Upper lobe of left lung (tissue), 6 donors: ENCODE measurements around the gene ACSL1. TPM values are rescaled to one million over a fixed set of nuclear protein-coding genes. Genes with fewer than 3 reads are reported as not detected.
A peak's percentile ranks its signal among the peaks of the same experiment; 100 is the strongest.
"Not testable (repeated sequence)": the region's sequence is repeated elsewhere in the genome, so short reads cannot be mapped to it uniquely, and the experiment has no call there.

Source experiments
- ATAC-seq, 2 donors: fragments of 200-7000 bp; cut with Tn5 transposase; one replicate each; pipeline ENCODE4 v1.9.1; 2022; ENCODE audit warnings: mild to moderate bottlenecking in 2 of 2, moderate library complexity in 2 of 2; ENCODE audit not compliant: low FRiP score in 2 of 2
- DNase-seq, 2 donors: peaks; one replicate each; pipeline ENCODE4 v3.0.0-alpha.2; 2019 to 2020
- H3K27ac ChIP-seq, 4 donors: fragments of 200-600 bp; sonication (generic); one replicate each; pipeline ENCODE4 v1.5.1; 2016 to 2019
- H3K27me3 ChIP-seq, 4 donors: fragments of 200-600 bp; sonication (generic); one replicate each; pipeline ENCODE4 v1.5.1; 2017 to 2019
- H3K36me3 ChIP-seq, 4 donors: fragments of 200-600 bp; sonication (generic); one replicate each; pipeline ENCODE4 v1.5.1; 2016 to 2019
- H3K4me1 ChIP-seq, 4 donors: fragments of 200-600 bp; sonication (generic); one replicate each; pipeline ENCODE4 v1.5.1; 2018 to 2019
- H3K4me3 ChIP-seq, 4 donors: fragments of 200-600 bp; sonication (generic); one replicate each; pipeline ENCODE4 v1.5.1; 2017 to 2019; ENCODE audit warnings: mild to moderate bottlenecking in 2 of 4, moderate library complexity in 1 of 4
- H3K9me3 ChIP-seq, 4 donors: fragments of 200-600 bp; sonication (generic); one replicate each; pipeline ENCODE4 v1.5.1; 2018 to 2019
- CTCF ChIP-seq, 6 experiments: fragments of 450-650 bp in 4 of 6; fragments of 200-600 bp in 2 of 6; sonication (generic) in 2 of 6; IDR thresholded peaks; one replicate each; pipeline ENCODE4 v1.5.1; 2016 to 2019; ENCODE audit warnings: antibody characterized with exemption in 6 of 6
- EP300 ChIP-seq, 4 donors: sonication (generic); formaldehyde crosslinking; IDR thresholded peaks; one replicate each; pipeline ENCODE4 v1.5.1; 2017; ENCODE audit warnings: antibody characterized with exemption in 4 of 4, control low read depth in 2 of 4
- POLR2A ChIP-seq, 4 donors: fragments of 450-650 bp; IDR thresholded peaks; one replicate each; pipeline ENCODE4 v1.5.1; 2016 to 2017; ENCODE audit warnings: antibody characterized with exemption in 4 of 4, mild to moderate bottlenecking in 2 of 4
- POLR2AphosphoS5 ChIP-seq, 2 donors: sonication (generic); formaldehyde crosslinking; IDR thresholded peaks; one replicate each; pipeline ENCODE4 v1.5.1; 2017; ENCODE audit warnings: antibody characterized with exemption in 2 of 2
- WGBS, 2 donors: methylation state at CpG; one replicate each; pipeline ENCODE4 v1.1.5; 2017 to 2018; 5-methylcytosine and 5-hydroxymethylcytosine counted together
- total RNA-seq, 6 donors: library from RNA; depleted of rRNA in 4 of 6; stranded (reverse); fragments of >200 nt in 4 of 6; gene quantifications; one replicate each; pipeline versions ENCODE4 v1.1.0 to v1.2.1, GENCODE V29; 2016 to 2021
- donor health status: DM: no; HTN: no; CAD: no; lungs with moderate emphysema.
- donor health status: DM: no; HTN: yes; CAD: no; lungs with severe emphysema.

ACSL1 gene
- total RNA-seq, 6 donors from 2014 or later = 208 to 306 (median 234) TPM

DNA sequence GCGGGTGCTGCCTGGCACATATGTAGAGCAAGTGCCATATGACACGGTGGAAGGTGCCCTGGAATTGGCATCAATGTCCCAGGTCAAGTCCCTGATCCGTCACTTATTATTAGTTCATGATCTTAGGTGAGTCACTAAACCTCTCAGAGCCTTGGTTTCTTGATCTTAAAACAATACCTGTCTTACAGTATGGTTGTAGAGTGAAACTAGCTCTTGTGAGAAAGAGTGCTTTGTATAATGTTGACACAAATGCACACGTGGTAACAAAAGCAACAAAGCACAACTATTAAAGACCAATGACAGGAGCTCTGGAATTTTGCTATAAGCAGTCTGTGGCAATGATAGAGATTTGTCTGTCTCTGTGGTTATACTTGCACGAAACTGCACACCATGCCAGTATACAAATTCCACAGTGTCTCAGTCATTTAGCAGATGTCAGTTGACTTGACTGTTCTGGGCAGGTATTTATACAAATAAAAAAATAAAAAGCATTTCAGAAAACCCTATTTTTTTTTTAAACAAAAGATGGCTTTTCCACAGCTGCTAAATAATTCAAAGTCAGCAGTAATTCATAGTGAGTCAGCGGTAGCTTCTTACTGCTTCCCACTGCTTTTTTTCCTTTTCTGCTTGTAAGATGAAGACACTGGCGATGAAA, 19.7 kb upstream of the ACSL1 start:
- Histone ChIP-seq H3K4me3 (no peak overlapping the region), H3K27ac (no peak overlapping the region)
- WGBS, 2 donors = 70 to 73% methylated on average over 7 of the region's 7 CpGs

DNA sequence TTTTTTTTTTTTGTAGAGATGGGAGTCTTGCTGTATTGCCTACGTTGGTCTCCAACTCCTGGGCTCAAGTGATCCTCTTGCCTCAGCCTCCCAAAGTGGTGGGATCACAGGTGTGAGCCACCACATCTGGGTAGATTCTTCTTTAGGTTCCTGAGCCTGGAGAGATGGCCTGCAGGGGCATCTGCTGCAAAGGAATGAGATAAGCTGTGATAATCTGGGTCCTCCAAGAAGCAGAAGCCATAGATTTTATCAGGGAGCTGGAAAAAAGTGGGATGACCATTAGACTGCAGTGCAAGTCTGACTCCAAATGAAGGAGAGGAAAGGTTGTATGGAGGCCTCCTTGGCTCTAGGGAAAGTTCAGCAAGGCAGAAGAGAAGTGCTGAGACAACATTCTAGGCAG, 19.0 kb upstream of the ACSL1 start:
- Histone ChIP-seq H3K4me3 (no peak overlapping the region), H3K36me3 (no peaks in the 10 kb centered on the region), H3K9me3 (no peaks in the 10 kb centered on the region), H3K27ac (no peak overlapping the region), H3K4me1 (peaks cover 0 to 6% (median 2%) of the 10 kb centered on the region in 4 donors), H3K27me3 (no peaks in the 10 kb centered on the region)
- WGBS, 2 donors = 79 to 87% methylated on average over 1 of the region's 1 CpG
- ATAC-seq (no peak), DNase-seq (no peak)
- TF ChIP-seq POLR2A (IDR thresholded peaks at IDR 0.05) = no peak
- TF ChIP-seq EP300 (IDR thresholded peaks at IDR 0.05) = no peak
- no peak for TF ChIP-seq CTCF (IDR thresholded peaks at IDR 0.05)
- TF ChIP-seq POLR2AphosphoS5 (IDR thresholded peaks at IDR 0.05) = no peak

More for the DNA sequence above, 19.7 kb upstream of the ACSL1 start:
- Histone ChIP-seq H3K4me1 (peaks cover 0 to 10% (median 2%) of the 10 kb centered on the region in 4 donors), H3K36me3 (no peaks in the 10 kb centered on the region), H3K27me3 (no peaks in the 10 kb centered on the region), H3K9me3 (no peaks in the 10 kb centered on the region)
- DNase-seq = peak in 1 of 2 donors; percentile 65
- TF ChIP-seq POLR2AphosphoS5 (IDR thresholded peaks at IDR 0.05) = peak in 1 of 2 donors; percentile 27
- peak in 1 of 4 donors; percentile 72 for TF ChIP-seq EP300 (IDR thresholded peaks at IDR 0.05)
- no peak for TF ChIP-seq POLR2A (IDR thresholded peaks at IDR 0.05)
- peak in 1 of 2 donors; percentile 74 for ATAC-seq

- DNase-seq = no peak
- no peak for ATAC-seq
- Histone ChIP-seq H3K9me3 (no peaks in the 10 kb centered on the region), H3K4me3 (no peak overlapping the region), H3K27me3 (no peaks in the 10 kb centered on the region), H3K36me3 (no peaks in the 10 kb centered on the region), H3K27ac (no peak overlapping the region), H3K4me1 (peaks cover 0 to 6% (median 2%) of the 10 kb centered on the region in 4 donors)
- TF ChIP-seq EP300 (IDR thresholded peaks at IDR 0.05) (no peak), CTCF (IDR thresholded peaks at IDR 0.05) (no peak), POLR2AphosphoS5 (IDR thresholded peaks at IDR 0.05) (no peak), POLR2A (IDR thresholded peaks at IDR 0.05) (no peak)
- 82 to 86% methylated on average over 16 of the region's 16 CpGs for WGBS, 2 donors
Observed at GRCh38 chr4:184843984-184844554, 18.3 kb upstream of the ACSL1 start.

- not testable (repeated sequence) for DNase-seq, H3K36me3 ChIP-seq, H3K27ac ChIP-seq, H3K4me1 ChIP-seq, H3K27me3 ChIP-seq, H3K9me3 ChIP-seq, H3K4me3 ChIP-seq, ATAC-seq
- WGBS, 2 donors = 91 to 96% methylated on average over 6 of the region's 6 CpGs
Observed at GRCh38 chr4:184839075-184839399, 13.3 kb upstream of the ACSL1 start.

- Histone ChIP-seq H3K4me3 (no peak overlapping the region), H3K4me1 (peaks cover 0 to 6% (median 0%) of the 10 kb centered on the region in 4 donors), H3K27ac (no peak overlapping the region), H3K9me3 (no peaks in the 10 kb centered on the region), H3K36me3 (no peaks in the 10 kb centered on the region), H3K27me3 (no peaks in the 10 kb centered on the region)
- TF ChIP-seq EP300 (IDR thresholded peaks at IDR 0.05) = no peak
- no peak for DNase-seq
- WGBS, 2 donors = 60 to 76% methylated on average over 11 of the region's 11 CpGs
- no peak for ATAC-seq
Observed at GRCh38 chr4:184838249-184839074, 12.7 kb upstream of the ACSL1 start.

DNA sequence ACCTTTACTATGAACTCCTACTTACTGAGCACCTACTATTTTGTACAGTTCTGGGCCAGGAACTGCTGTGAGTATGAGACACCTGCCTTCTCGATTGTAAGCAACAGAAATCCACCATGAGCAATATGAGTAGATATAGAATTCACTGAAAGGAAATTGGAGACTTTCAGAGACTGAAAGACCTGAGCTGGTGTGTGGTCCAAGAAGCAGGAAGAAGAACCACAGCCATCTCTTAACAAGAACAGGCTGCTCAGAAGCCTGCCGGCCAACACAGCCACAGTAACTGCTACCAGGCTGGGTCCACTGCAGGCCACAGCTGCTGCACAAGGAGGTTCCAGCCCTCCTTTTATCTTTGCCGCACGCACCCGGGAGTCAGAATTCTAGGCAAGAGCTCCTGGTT, 10.8 kb upstream of the ACSL1 start:
- DNase-seq (no peak), ATAC-seq (no peak)
- peaks cover 0 to 6% (median 4%) of the 10 kb centered on the region in 4 donors for H3K4me1 ChIP-seq
- TF ChIP-seq CTCF (IDR thresholded peaks at IDR 0.05) (no peak), POLR2A (IDR thresholded peaks at IDR 0.05) (no peak), EP300 (IDR thresholded peaks at IDR 0.05) (no peak), POLR2AphosphoS5 (IDR thresholded peaks at IDR 0.05) (no peak)
- no peaks in the 10 kb centered on the region for H3K36me3 ChIP-seq
- H3K9me3 ChIP-seq = no peaks in the 10 kb centered on the region
- 92 to 93% methylated on average over 5 of the region's 5 CpGs for WGBS, 2 donors
- H3K27ac ChIP-seq = no peak overlapping the region
- no peak overlapping the region for H3K4me3 ChIP-seq
- H3K27me3 ChIP-seq = no peaks in the 10 kb centered on the region
